ENCODE data around the gene TBC1D10A. TPM values are rescaled to one million over a fixed set of nuclear protein-coding genes. Genes with fewer than 3 reads are reported as not detected.

The TBC1D10A gene
- total RNA-seq (1 to 10 TPM; 3.2 to 7.5 (median 5.6) TPM), polyA plus RNA-seq (1 to 10 TPM; 6.9 to 9.5 TPM)
- long read RNA-seq, donor 1, transcript TBC1D10A-201 (9 exons, 2,077 nt) = major isoform, 8 of 12 reads
- long read RNA-seq, donor 1, partial matches to known transcripts = 2 of 12 reads
- long read RNA-seq, donor 1, other reads (novel, unspliced or antisense) = 2 of 12 reads
- long read RNA-seq, donor 2, partial matches to known transcripts = 1 of 6 reads
- long read RNA-seq, donor 2, other reads (novel, unspliced or antisense) = 1 of 6 reads
- long read RNA-seq, donor 3, transcript TBC1D10A-201 (9 exons, 2,077 nt) = major isoform, 26 of 30 reads
- long read RNA-seq, donor 3, partial matches to known transcripts = 4 of 30 reads
- long read RNA-seq, donor 3, other reads (novel, unspliced or antisense) = 0 of 30 reads

- Histone ChIP-seq H3K4me3 (peak within 1 kb of the TSS; percentile 64 to 100 (median 96)), H3K27me3 (no peaks in the 10 kb centered on the region), H3K4me1 (peaks cover 11 to 51% (median 43%) of the 10 kb centered on the region in 9 donors), H3K9me3 (no peaks in the 10 kb centered on the region), H3K27ac (peak within 1 kb of the TSS; percentile 78 to 94 (median 89)), H3K36me3 (peaks cover 0 to 27% (median 5%) of the 10 kb centered on the region in 9 donors)
- no peak for TF ChIP-seq CTCF (IDR thresholded peaks at IDR 0.05)
- 0 to 1% methylated on average over 67 to 69 of the region's 69 CpGs for WGBS, 2 donors
- intact Hi-C loops (cut with DNase I) = loop anchor here in 8 of 10 donors (1.0 to 10.0 kb wide), 6 partner anchors 22 to 58 kb away; partner anchors contain the start of genes CASTOR1 (in 8 of the 8), RNF215 (in 1 of the 8) and SF3A1 (in 1 of the 8)
- DNase-seq (peak; percentile 84 to 91), ATAC-seq (peak; percentile 90 to 97 (median 94))
Measured at GRCh38 chr22:30326706-30327362, at the start of gene TBC1D10A. Gene TBC1D10A (minus strand): TSS chr22:30326941. CDS start chr22:30326881, 60 bp downstream.

- Histone ChIP-seq H3K9me3 (no peaks in the 10 kb centered on the region), H3K4me1 (peaks cover 0 to 11% (median 0%) of the 10 kb centered on the region in 9 donors), H3K4me3 (no peak overlapping the region), H3K27ac (peak overlapping the region in 3 of 10 donors; percentile 15 to 41 (median 35)), H3K36me3 (peaks cover 0 to 27% (median 0%) of the 10 kb centered on the region in 9 donors), H3K27me3 (no peaks in the 10 kb centered on the region)
- ATAC-seq = peak in 3 of 8 donors; percentile 62 to 80 (median 62)
- 81 to 82% methylated on average over 13 of the region's 13 CpGs for WGBS, 2 donors
- TF ChIP-seq CTCF (IDR thresholded peaks at IDR 0.05) = no peak
- intact Hi-C loops (cut with DNase I) = no loop called here
- DNase-seq = no peak
Measured at GRCh38 chr22:30375312-30375849, 48.6 kb upstream of the TBC1D10A start.

GRCh38 chr22:30373331-30374325, 46.9 kb upstream of the TBC1D10A start:
- H3K36me3 ChIP-seq = peaks cover 0 to 14% (median 0%) of the 10 kb centered on the region in 9 donors
- ATAC-seq (no peak), DNase-seq (no peak)
- no peaks in the 10 kb centered on the region for H3K9me3 ChIP-seq
- no peak overlapping the region for H3K4me3 ChIP-seq
- TF ChIP-seq CTCF (IDR thresholded peaks at IDR 0.05) = no peak
- intact Hi-C loops (cut with DNase I) = no loop called here
- H3K4me1 ChIP-seq = peaks cover 0 to 11% (median 0%) of the 10 kb centered on the region in 9 donors
- 87 to 89% methylated on average over 33 of the region's 33 CpGs for WGBS, 2 donors
- no peaks in the 10 kb centered on the region for H3K27me3 ChIP-seq
- peak overlapping the region in 2 of 10 donors; percentile 26 to 63 for H3K27ac ChIP-seq
